GM18507 (cell line): ENCODE results near the gene SARNP.

Experiments used
- DNase-seq: peaks from one replicate; pipeline ENCODE4 v3.0.0; 2011; ENCODE audit warnings: low read depth; ENCODE audit not compliant: insufficient read length; ENCODE audit errors: extremely low spot score
- FAIRE-seq: peaks from 2 replicates; lab custom pipeline; 2011; peaks lifted over from hg19 to GRCh38; lab: Jason Lieb, UNC

The SARNP gene

DNA sequence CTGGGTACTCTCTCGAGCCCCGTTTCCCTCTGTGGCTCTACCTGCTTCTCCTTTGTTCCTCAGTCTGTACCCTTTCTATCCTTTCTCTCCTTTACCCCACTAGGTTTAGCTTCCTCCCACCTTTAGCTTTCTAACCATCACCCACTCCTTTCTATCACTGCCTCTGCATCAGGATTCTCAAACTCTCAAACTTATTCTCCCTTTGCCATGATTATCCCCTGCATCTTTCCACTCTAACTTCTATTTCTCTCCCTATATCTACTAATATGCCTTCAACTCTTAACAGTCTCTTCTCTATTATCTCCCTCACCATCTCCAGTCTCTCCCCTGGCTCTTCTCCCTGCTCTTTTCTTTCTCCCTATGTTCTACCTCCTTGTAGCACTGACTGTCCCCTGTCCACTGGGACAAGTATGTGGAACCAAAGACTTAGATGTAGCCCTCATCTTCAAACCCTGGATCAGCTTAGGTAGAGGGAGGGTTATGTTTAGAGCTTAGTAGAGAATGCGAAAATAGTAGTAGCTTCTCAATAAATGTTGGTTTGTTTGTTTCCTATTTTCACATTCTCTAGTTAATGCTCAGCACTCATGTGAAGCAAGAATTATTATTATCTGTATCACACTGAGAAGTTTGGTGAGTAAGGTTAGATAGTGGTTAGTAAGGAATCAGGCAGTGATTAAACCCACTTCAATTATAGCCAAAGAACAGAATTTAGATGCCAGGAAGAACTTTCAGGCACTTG is 71.2 kb downstream of the SARNP start:
- no peak for DNase-seq
- FAIRE-seq, result no peak

DNA sequence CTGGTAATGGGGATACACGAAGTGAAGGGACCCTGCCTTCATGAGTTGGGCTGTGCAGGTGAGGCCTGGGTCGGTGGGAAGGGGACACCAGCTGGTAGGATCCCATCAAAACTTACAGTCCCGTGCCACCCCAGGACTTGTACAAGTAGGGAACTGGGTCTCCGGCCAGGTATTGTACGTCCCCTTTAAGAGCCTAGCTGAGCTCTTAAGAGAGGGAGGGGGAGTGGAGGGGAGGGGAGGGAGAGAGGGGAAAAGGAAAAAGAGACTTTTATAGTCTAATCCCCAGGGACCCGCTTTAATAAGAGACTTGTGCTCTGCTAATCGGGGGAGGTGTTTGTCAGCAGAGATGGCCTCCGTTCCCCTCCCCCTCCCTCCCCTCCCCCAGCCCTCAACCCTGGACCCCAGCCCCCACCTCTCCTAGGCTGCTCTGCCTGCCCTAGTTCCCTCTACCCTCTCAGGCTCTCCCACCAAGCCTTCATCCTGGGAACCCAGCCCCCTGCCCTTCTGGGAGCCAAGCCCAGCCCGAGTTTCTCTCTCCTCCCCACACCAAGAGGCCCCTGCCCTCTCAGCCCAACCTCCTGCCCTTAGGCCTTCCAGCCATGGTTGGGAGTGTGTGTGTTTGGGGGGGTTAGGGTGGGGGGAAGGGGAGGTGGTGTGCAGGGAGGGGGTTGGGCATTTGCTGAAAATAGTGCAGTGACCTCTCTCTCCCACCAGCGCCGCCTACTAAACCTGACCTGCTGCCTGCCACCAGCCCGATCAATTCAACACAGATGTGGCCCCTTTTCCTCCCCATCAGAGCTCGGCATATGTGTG is 72.0 kb downstream of the SARNP start:
- FAIRE-seq (no peak), DNase-seq (no peak)

DNA sequence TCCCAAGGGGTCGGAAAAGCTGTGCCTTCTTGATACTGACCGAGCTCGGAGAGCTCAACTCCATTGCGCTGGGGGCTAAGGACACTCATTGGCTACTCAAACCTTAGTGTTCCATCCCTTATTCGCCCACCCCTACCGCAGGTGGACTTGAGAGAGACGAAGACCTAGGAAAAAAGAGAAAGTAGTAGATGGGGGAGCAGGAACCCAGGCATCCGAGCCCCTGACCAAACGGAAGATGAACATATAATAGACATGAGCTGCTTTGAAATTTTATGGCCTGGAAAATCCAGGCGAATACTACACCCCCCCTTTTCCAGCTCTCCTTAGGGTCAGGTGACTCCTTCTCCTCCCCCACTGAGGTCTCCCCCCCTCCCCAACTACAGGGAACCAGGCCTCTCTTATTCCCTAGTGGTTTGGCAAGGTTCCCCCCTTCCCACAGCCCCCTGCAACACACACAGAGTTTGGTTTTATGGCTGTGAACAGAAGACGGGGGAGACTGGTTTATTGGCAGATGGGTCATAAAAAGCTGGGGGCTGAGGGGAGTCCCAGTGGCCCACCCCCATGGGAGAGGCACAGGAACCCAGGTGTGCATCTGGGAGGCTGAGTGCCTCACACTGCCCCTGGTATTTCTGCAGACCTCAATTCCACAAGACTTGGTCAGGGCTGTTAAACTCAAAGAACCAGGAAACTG is 73.0 kb downstream of the SARNP start:
- no peak for FAIRE-seq
- DNase-seq, result no peak

DNA sequence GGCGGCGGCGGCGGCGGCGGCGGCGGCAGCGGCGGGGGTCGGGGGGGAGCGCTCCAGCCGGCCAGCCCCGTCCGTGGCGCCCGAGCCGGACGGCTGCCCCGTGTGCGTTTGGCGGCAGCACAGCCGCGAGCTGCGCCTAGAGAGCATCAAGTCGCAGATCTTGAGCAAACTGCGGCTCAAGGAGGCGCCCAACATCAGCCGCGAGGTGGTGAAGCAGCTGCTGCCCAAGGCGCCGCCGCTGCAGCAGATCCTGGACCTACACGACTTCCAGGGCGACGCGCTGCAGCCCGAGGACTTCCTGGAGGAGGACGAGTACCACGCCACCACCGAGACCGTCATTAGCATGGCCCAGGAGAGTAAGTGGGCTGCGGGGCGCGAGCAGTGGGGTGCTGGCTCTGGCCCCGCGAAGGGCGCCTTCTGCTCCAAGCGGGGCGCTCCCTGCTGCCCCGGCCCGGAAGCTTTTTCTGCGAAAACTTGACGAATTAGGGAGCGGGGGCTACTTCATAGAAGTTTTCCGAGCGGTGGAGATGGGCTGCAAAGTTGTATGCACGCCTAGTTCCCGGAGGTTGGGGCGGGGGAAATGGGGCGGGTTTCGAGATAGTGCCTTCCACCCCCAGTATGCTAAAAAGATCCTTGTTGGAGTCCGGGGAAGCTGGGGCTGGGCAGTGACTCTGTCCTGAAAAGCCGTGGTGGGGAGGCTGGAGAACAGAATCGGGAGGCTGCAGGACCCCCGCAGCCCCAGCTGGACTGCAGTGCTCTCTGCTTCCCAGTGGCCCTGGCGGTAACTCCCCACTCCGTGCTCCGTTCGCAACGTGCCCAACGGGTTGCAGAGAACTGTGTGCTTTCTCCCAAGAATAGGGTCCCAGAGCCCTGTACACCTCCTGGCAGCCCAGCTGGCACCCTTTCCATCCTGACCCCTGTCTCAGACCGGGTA is 73.9 kb downstream of the SARNP start:
- FAIRE-seq, result peak; percentile 44
- DNase-seq, result no peak

DNA sequence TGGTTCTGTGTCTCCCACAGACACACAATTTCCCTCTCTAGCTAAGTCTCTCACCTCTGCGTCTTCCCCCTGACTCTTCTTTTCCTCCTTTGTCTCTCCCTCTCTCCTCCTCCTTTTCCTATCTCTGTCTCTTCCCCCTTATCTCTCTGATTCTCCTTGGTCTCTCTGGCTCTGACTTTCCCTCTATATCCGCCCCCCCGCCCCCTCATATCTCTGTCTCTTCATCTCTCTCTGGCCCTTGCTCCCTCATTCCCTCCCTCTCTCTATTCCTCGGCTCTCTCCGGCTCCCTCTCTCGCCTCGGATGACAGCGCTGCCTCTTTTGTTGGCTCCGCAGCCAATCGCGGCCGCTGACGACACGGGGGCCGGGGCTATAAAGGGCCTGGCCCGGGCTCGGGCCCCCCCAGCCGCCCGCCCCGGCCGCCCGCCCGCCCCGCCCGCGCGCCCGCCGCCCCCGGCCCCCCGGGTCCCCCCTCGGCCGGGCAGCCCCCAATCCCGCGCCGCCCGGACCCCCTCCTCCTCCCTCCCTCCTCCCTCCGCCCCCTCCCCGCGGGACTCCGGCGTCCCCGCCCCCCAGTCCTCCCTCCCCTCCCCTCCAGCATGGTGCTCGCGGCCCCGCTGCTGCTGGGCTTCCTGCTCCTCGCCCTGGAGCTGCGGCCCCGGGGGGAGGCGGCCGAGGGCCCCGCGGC is 74.7 kb downstream of the SARNP start, which contains the start of gene GDF11:
GDF11 (plus strand) TSS at position 404 of the 687 bp plus-strand sequence; CDS start at position 599, 195 bp downstream.
- FAIRE-seq, result peak; percentile 36
- no peak for DNase-seq

DNA sequence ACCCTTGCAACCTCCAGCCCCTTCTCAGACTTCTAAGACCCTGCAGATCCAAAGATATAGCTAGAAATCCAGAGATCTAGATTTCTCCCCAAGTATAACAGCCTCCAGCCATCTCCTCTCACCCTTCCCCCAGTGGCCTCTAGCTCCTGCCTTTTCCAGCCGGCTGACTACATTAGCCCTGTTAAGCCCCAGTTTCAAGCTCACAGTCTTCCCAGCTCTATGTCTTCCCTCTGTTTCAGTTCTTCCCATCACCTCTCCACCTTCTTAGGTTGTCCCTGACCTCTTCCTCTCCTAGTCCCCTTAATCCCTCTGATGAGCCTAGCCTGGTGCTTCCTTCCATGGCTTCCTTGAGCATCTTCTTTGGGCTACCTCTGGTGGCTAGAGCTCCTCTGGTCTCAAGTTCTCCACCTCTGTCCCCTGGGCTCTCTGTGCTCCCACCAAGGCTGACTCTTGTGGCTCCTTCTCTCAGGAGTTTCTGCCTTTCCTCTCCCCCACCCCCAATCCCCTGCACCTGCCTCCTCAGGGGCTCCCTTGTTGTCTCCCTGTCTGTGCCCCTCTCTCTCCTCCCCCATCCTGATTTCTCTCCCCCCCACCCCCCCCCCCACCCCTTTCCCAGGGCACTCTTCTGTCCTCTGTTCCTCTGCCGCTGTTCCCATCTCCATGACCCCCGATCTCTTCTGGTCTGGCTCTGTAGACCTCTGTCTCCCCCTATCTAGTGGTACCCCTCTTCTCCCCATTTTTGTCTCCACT is 75.4 kb downstream of the SARNP start:
- no peak for DNase-seq
- FAIRE-seq, result no peak

DNA sequence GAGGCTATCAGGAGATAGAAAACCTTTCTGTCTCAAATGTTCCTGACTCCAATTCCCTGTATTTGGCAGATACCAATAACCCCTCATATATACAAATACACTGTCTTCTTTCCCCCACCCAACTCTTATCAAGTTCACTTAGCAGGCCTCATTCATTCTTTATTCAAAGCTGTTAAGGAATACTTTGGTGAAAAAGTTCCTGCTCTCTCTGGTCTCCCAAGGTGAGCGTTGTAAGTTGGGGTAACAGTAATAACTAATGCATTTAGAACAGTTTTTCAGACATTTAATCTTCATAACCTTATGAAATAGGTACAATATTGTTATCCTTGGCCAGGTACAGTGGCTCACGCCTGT is 78.5 kb downstream of the SARNP start:
- FAIRE-seq (no peak), DNase-seq (no peak)

DNA sequence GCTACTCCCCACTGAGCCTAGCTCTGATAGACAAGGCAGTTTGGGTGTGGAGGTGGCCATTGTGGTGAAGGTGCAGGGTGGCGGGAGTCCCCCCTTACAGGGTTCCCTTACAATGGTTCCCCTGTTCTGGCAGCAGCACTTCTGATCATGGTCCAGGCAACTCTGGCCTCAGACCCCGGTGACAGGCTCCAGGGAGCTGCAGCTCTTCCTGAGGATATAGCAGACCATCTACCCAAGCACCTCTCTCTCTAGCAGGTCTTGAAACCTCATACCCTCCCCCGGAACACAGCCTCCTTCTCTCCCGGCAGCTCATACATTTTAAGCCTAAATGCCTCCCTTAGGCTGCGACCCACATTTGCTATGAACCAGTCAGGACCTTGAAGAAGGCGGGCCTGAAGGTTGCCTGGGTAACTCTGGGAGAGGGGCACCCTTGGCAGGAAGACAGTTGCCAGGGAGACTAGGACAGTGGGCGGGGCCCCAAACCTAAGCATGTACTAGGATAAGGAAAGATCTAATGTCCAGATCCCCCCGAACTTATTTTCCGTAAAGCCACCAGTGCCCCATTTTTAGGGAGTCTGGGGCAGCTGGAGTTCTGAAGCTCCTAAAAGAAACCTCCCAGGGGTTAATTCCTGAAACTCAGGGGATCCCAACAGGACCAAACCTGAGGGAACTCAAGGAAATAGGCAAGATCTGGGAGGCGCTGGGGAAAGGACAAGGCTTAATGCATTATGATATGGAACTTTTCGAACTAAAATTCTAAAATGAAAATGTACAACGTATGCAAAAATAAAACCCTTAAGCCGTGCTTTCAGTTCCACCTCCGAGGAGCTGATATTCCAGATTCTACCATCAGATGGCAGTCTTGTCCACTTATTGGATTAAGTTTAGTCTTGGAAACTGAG is 79.2 kb downstream of the SARNP start:
- DNase-seq (no peak), FAIRE-seq (peak; percentile 93)

DNA sequence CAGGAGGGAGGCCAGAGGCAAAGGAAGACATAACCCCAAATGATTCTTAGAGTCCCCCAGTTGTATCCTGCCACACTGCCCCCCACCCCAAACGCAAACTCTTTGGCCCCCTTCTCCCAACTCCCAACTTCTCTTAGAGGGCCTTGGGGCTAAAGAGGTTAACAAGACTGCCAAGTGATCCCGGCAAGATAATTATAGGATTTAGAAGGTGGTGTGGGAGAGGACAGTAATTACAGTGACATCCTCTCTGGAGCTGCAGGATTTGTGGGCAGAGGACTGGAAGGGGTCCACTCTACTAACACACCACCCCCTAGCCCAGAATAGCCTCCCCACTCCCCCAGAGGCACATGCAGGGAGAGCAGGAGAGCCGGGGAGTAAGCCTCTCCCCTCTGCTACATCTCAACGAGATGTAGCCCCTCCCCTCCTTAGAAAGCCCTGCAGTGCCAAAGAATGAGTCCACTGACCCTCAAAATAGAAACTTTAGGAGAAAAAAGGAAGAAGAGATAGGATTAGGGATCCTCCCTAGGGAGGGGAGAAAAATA is 79.9 kb downstream of the SARNP start:
- FAIRE-seq (no peak), DNase-seq (no peak)

DNA sequence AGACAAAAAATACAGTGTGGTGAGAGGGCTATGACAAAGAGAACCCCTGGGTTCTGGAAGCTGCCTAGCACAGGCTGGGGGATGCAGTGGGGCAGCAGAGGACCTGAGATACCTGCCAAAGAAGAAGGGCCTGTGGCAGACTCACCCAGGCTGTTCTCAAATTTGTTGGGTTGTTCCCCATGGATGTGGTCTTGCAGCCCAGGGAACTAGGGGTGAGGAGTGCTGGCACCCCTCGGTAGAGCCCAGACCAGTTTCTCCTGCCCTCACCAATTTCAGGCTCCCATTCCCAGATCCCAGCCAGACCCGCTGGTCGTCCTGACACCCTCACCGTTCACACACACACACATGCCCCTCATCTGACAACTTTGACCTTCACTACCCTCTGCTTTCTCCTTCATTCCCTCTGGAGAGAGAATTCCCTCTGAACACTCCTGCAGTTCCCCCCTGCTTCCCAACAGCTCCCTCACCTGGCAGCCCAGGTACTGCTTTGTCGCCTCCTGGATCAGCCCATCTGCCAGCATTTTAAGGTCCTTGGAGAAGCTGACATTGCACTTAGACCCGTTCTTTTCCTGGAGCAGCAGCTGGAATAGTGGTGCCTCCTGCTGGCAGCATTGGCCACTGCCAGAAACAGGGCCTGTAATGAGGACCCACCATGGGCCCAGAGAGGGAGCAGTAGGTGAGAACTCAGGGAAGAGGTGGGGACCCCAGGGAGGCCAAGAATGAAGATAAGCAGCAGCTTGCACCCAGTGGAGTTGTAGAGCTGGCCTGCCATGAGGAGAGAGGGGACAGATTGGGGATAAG is 80.5 kb downstream of the SARNP start:
- FAIRE-seq (peak; percentile 81), DNase-seq (no peak)

DNA sequence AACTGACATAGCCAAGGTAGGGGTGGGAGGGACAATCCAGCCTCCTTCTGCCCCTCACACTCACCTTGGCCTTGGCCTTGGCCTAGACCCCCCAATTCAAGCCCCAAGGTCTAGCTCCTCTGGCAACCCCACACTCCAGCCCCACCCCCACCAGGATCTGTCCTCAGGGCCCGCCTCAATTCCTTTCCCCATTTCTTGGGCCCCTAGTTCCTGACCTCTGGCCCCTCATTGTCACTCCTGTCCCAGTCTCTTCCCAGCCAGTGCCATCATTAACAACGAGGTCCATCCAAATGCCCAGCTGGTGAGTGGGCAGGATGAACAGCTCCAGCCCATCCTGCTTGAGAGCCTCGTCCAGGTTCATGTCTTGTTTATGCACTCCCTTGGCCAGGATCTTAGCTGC is 81.4 kb downstream of the SARNP start:
- FAIRE-seq (no peak), DNase-seq (no peak)

DNA sequence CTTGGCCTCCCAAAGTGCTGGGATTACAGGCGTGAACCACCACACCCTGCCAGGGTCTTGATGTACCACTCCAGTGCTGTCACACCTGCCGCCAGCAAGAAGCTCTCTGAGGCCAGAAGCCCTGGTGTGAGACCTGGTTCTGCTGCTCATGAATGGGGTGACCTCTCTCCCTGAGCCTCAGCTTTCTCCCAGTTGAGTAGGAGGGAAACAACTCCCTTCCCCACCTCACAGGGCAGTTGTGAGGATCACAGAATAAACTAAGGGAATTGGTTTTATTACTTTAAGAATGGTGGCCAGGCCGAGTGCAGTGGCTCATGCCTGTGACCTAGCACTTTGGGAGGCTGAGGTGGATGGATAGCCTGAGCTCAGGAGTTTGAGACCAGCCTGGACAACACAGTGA is 82.9 kb downstream of the SARNP start:
- FAIRE-seq (no peak), DNase-seq (no peak)

DNA sequence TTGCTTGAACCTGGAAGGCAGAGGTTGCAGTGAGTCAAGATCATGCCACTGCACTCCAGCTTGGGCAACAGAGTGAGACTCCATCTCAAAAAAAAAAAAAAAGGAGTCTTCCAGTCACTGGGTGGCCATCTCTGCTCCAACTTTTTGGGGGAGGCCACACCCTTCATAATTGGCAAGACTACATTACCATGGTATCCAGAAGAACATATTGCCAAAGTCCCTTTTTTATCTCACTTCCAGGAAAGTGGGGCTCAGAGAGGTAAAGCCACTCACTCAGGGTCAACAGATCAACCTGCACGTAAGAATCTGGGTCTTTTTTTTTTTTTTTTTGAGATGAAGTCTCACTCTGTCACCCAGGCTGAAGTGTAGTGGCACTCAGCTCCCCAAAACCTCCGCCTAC is 83.7 kb downstream of the SARNP start:
- DNase-seq (no peak), FAIRE-seq (no peak)

DNA sequence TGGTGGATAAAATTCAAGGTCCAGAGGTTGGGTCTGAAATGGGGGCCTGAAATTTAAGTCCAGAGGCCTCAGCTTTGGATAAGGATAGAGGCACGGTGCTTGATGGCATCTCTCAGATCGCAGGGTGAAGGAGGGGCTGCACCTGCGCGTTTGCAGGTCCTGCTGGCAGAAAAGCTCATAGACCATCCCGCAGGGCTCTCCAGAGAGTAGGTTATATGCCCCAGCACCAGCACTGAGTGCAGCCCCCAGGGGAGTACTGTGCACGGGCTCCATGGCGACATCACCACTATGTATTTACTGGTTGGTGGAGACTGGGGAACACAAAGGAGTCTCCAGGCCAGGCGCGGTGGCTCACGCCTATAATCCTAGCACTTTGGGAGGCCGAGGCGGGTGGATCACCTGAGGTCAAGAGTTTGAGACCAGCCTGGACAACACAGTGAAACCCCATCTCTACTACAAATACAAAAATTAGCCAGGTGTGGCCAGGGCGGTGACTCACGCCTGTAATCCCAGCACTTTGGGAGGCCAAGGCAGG is 84.4 kb downstream of the SARNP start:
- DNase-seq, result no peak
- FAIRE-seq, result no peak

DNA sequence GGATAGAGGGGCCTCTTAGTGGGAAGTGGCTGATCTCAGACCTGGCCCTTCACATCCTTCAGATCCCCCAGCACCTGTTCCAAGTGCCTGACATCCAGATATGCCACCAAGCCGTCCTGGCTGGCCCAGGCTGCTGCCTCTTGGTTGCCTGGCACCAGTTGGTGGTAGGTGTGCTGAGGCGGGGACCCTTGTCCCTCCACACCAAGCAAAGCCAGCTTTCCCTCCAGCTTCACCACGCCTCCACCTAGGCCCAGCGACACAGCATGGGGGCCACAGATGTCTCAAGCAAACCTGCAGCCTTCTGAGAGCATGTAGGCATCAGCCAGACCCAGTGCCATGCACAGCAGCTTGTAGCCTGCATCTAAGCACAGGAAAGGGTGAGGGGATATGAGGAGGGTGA is 85.2 kb downstream of the SARNP start:
- no peak for FAIRE-seq
- DNase-seq, result no peak
